ENCODE results near the gene OCA2.
A peak's percentile ranks its signal among the peaks of the same experiment; 100 is the strongest.

Gene OCA2

GRCh38 chr15:27845535-27846369 lies 253.4 kb downstream of the OCA2 start:
- H3K27ac ChIP-seq: no peak overlapping the region
- no peak for TF ChIP-seq CTCF (conservative IDR thresholded peaks at IDR 0.05)

GRCh38 chr15:27844018-27844666 lies 255.0 kb downstream of the OCA2 start:
- H3K27ac ChIP-seq: no peak overlapping the region
- no peak for TF ChIP-seq CTCF (conservative IDR thresholded peaks at IDR 0.05)

GRCh38 chr15:27843146-27843545 lies 256.0 kb downstream of the OCA2 start:
- no peak for TF ChIP-seq CTCF (conservative IDR thresholded peaks at IDR 0.05)
- no peak overlapping the region; the same call in 1 of the 2 replicates for H3K27ac ChIP-seq

GRCh38 chr15:27842526-27842925 lies 256.6 kb downstream of the OCA2 start:
- no peak for TF ChIP-seq CTCF (conservative IDR thresholded peaks at IDR 0.05)
- peak overlapping the region; percentile 10; the same call in 1 of the 2 replicates for H3K27ac ChIP-seq

- TF ChIP-seq CTCF (conservative IDR thresholded peaks at IDR 0.05): no peak
- H3K27ac ChIP-seq: no peak overlapping the region
These were observed 263.7 kb downstream of the OCA2 start for GRCh38 chr15:27835233-27835939.

GRCh38 chr15:27834684-27835083 lies 264.4 kb downstream of the OCA2 start:
- no peak overlapping the region for H3K27ac ChIP-seq
- TF ChIP-seq CTCF (conservative IDR thresholded peaks at IDR 0.05): no peak

- no peak overlapping the region for H3K27ac ChIP-seq
- no peak for TF ChIP-seq CTCF (conservative IDR thresholded peaks at IDR 0.05)
These were observed 265.1 kb downstream of the OCA2 start for GRCh38 chr15:27833974-27834373.

Measured in VCaP (cell line).